Measurements from ENCODE around the gene CDC42BPB.

- TF ChIP-seq RAD21 (IDR thresholded peaks at IDR 0.05; ENCODE audit: low read length) (no peak), POLR2A (IDR thresholded peaks at IDR 0.05; ENCODE audit: low read depth, low read length) (no peak), CTCF (conservative IDR thresholded peaks at IDR 0.05; ENCODE audit: low read depth, low read length) (no peak), USF2 (IDR thresholded peaks at IDR 0.05; ENCODE audit: low read depth, low read length) (no peak), MAFK (IDR thresholded peaks at IDR 0.05; ENCODE audit: low read depth, low read length) (no peak), FOS (IDR thresholded peaks at IDR 0.05; ENCODE audit: low read depth, low read length) (no peak), NFE2L2 (IDR thresholded peaks at IDR 0.05; ENCODE audit: low read depth, low read length) (no peak), SMC3 (IDR thresholded peaks at IDR 0.05; ENCODE audit: low read depth, low read length) (no peak), CEBPB (IDR thresholded peaks at IDR 0.05; ENCODE audit: low read depth, low read length) (no peak), RCOR1 (IDR thresholded peaks at IDR 0.05; ENCODE audit: insufficient replicate concordance, low read length) (no peak), CHD1 (IDR thresholded peaks at IDR 0.05; ENCODE audit: low read depth, low read length) (no peak)
Observed at GRCh38 chr14:102928412-102929240, 128.7 kb downstream of the CDC42BPB start.
